Panc1 (cell line): ENCODE data around the gene OR52K2. TPM values are rescaled to one million over a fixed set of nuclear protein-coding genes. Genes with fewer than 3 reads are reported as not detected.

Experiments
- ATAC-seq: fragments of 200-7000 bp; cut with Tn5 transposase; 2 replicates; pipeline ENCODE4 v1.9.1; 2020; ENCODE audit warnings: mild to moderate bottlenecking, moderate library complexity
- BruUV-seq: library from RNA; stranded (reverse); fragments of 400-500 nt; replicated peaks from 2 replicates; lab custom pipeline; 2021; lab: Mats Ljungman, UMichigan
- CTCF ChIA-PET: fragments of 300-600 bp; sonication (Branson Sonifier 250); formaldehyde crosslinking; loops from one replicate; lab custom pipeline; 2022; ENCODE audit warnings: antibody characterized with exemption; lab: Charles Lee
- POLR2A ChIA-PET: fragments of 300-600 bp; sonication (Branson Sonifier 250); formaldehyde crosslinking; loops from one replicate; lab custom pipeline; 2022; ENCODE audit warnings: antibody characterized with exemption; lab: Charles Lee
- DNase-seq: peaks from one replicate; pipeline ENCODE4 v3.0.0-alpha.2; 2010; ENCODE audit warnings: low read depth, low spot score
- H3K27ac ChIP-seq: 2 replicates; pipeline ENCODE4 v1.5.1; 2011; ENCODE audit warnings: mild to moderate bottlenecking, low read length, inconsistent platforms
- H3K27me3 ChIP-seq: fragments of 200-500 bp; sonication (Bioruptor generic); 2 replicates; pipeline ENCODE4 v1.6.0; 2014; ENCODE audit warnings: low read length, inconsistent platforms; ENCODE audit not compliant: control insufficient read depth, insufficient read depth
- H3K36me3 ChIP-seq: fragments of 200-500 bp; sonication (Bioruptor generic); 2 replicates; pipeline ENCODE4 v1.5.1; 2014; ENCODE audit warnings: inconsistent platforms, mild to moderate bottlenecking, low read length, moderate library complexity; ENCODE audit not compliant: control insufficient read depth, insufficient read depth
- H3K4me1 ChIP-seq: 2 replicates; pipeline ENCODE4 v1.5.1; 2011; ENCODE audit warnings: inconsistent platforms, mild to moderate bottlenecking, low read length, moderate library complexity; ENCODE audit not compliant: control insufficient read depth, insufficient read depth
- H3K4me3 ChIP-seq, 2 experiments: 2 replicates each; pipeline ENCODE4 v1.5.1; 2011 to 2012; ENCODE audit warnings: low read depth in 2 of 2, low read length in 2 of 2, mild to moderate bottlenecking in 2 of 2, inconsistent platforms in 1 of 2, moderate library complexity in 1 of 2
- H3K9me3 ChIP-seq: fragments of 200-500 bp; sonication (Bioruptor generic); 2 replicates; pipeline ENCODE4 v1.5.1; 2014; ENCODE audit warnings: low read depth, mild to moderate bottlenecking, inconsistent platforms, low read length, moderate library complexity; ENCODE audit not compliant: control insufficient read depth, insufficient read depth
- CTCF ChIP-seq: fragments of 450-650 bp; IDR thresholded peaks from 2 replicates; pipeline ENCODE4 v1.5.1; 2017; ENCODE audit warnings: mild to moderate bottlenecking
- POLR2AphosphoS5 ChIP-seq: IDR thresholded peaks from 2 replicates; pipeline ENCODE4 v1.6.1; 2012; ENCODE audit warnings: mild to moderate bottlenecking, low read depth, low read length, moderate library complexity
- REST ChIP-seq, 2 experiments: IDR thresholded peaks; 2 replicates each; pipeline ENCODE4 v1.6.1; 2011 to 2012; ENCODE audit warnings: low read depth in 2 of 2, control low read depth in 1 of 2, low read length in 1 of 2, mild to moderate bottlenecking in 1 of 2, moderate library complexity in 1 of 2; ENCODE audit not compliant: insufficient read depth in 1 of 2
- SIN3A ChIP-seq: IDR thresholded peaks from 2 replicates; pipeline ENCODE4 v1.6.1; 2012; ENCODE audit warnings: low read depth, mild to moderate bottlenecking, low read length, moderate library complexity, borderline replicate concordance; ENCODE audit not compliant: insufficient read depth
- TCF7L2 ChIP-seq: IDR thresholded peaks from 2 replicates; pipeline ENCODE4 v1.6.1; 2011; ENCODE audit warnings: mild to moderate bottlenecking, low read depth, low read length, inconsistent platforms
- in situ Hi-C: cut with HindIII; loops from 2 replicates; pipeline ENCODE4 v1.10.0; 2016; ENCODE audit warnings: low sequenced_read_pairs, low pct_unique_long_range_greater_than_20kb
- intact Hi-C: fragments of 100-400 bp; cut with micrococcal nuclease; formaldehyde crosslinking; loops from one replicate; pipeline ENCODE4 v1.10.0; 2022; ENCODE audit not compliant: unreplicated experiment
- total RNA-seq: library from RNA; stranded (reverse); gene quantifications from one replicate; pipeline ENCODE4 v1.2.1, GENCODE V29; 2021; ENCODE audit not compliant: unreplicated experiment

The OR52K2 gene
- total RNA-seq, 1 experiment from 2014 or later, result not detected

GRCh38 chr11:4465407-4465806 is 16.3 kb downstream of the OR52K2 start:
- H3K36me3 ChIP-seq, result no peaks in the 10 kb centered on the region
- no peaks in the 10 kb centered on the region for H3K4me1 ChIP-seq
- ChIA-PET POLR2A (no interaction called here), CTCF (interaction anchor here (0.7 kb wide), 1 partner anchor 28 kb away, joined by 3 read pairs; no protein-coding TSS in a partner anchor)
- no peak for TF ChIP-seq CTCF
- no peak for TF ChIP-seq REST (IDR thresholded peaks at IDR 0.05; ENCODE audit: insufficient read depth in 1 of 2, low read depth in 2 of 2, low read length in 1 of 2)
- TF ChIP-seq SIN3A, result no peak
- no peak for TF ChIP-seq POLR2AphosphoS5
- no peak for TF ChIP-seq TCF7L2
- BruUV-seq, result no TSS peak
- H3K27ac ChIP-seq, result no peak overlapping the region
- no peak for ATAC-seq
- H3K27me3 ChIP-seq, result no peaks in the 10 kb centered on the region; the same call in 1 of the 2 replicates
- no peaks in the 10 kb centered on the region for H3K9me3 ChIP-seq
- intact Hi-C loops, result no loop called here
- H3K4me3 ChIP-seq, result no peak overlapping the region
- DNase-seq, result no peak
- in situ Hi-C loops, result no loop called here

- DNase-seq, result no peak
- in situ Hi-C loops (no loop called here), intact Hi-C loops (no loop called here)
- H3K4me3 ChIP-seq, result no peak overlapping the region
- no peaks in the 10 kb centered on the region; the same call in 1 of the 2 replicates for H3K27me3 ChIP-seq
- CTCF ChIA-PET, result no interaction called here
- ATAC-seq, result no peak
- H3K27ac ChIP-seq, result no peak overlapping the region
- H3K36me3 ChIP-seq, result no peaks in the 10 kb centered on the region
- H3K9me3 ChIP-seq, result no peaks in the 10 kb centered on the region
- BruUV-seq, result no TSS peak
- H3K4me1 ChIP-seq, result no peaks in the 10 kb centered on the region
- no peak for TF ChIP-seq REST (IDR thresholded peaks at IDR 0.05; ENCODE audit: insufficient read depth in 1 of 2, low read depth in 2 of 2, low read length in 1 of 2)
- TF ChIP-seq TCF7L2, result no peak
- no peak for TF ChIP-seq CTCF
- no peak for TF ChIP-seq SIN3A
- TF ChIP-seq POLR2AphosphoS5, result no peak
- POLR2A ChIA-PET, result no interaction called here
Observed at GRCh38 chr11:4466131-4466870, 17.2 kb downstream of the OR52K2 start.
